ENCODE measurements around the gene TNFSF13.

GRCh38 chr17:7512824-7513540 lies 45.6 kb upstream of the TNFSF13 start:
- TF ChIP-seq CTCF (conservative IDR thresholded peaks at IDR 0.05) (no peak), EZH2 (IDR thresholded peaks at IDR 0.05; ENCODE audit: low read depth) (no peak)

Data from PC-9 (cell line).